ENCODE results near the gene GOLGB1. TPM values are rescaled to one million over a fixed set of nuclear protein-coding genes. Genes with fewer than 3 reads are reported as not detected.

Gene GOLGB1
- total RNA-seq, 4 donors from 2014 or later, result 71.7 to 101 (median 94.9) TPM

GRCh38 chr3:121719423-121719822 lies 30.1 kb downstream of the GOLGB1 start:
- no peak for TF ChIP-seq POLR2A (IDR thresholded peaks at IDR 0.05)
- TF ChIP-seq POLR2AphosphoS5 (IDR thresholded peaks at IDR 0.05), result no peak
- no peak for TF ChIP-seq EP300 (IDR thresholded peaks at IDR 0.05; ENCODE audit: low read depth)
- TF ChIP-seq CTCF (IDR thresholded peaks at IDR 0.05), result no peak
- intact Hi-C loops (cut with DNase I; ENCODE audit: low total_unique reads) (no loop called here), in situ Hi-C loops (cut with MboI; ENCODE audit: low pct_ligation_motif_present in 1 of 4, low pct_unique_long_range_greater_than_20kb in 1 of 4, low sequenced_read_pairs in 3 of 4) (no loop called here)
- 55 to 65% methylated on average over 2 to 5 of the region's 5 CpGs for WGBS, 2 donors (ENCODE audit: low coverage in 1 of 2)
- H3K36me3 ChIP-seq, result peaks cover 0 to 86% (median 41%) of the 10 kb centered on the region in 4 donors
- H3K9me3 ChIP-seq, result no peaks in the 10 kb centered on the region
- no peak for DNase-seq
- no peak overlapping the region for H3K4me3 ChIP-seq
- no peak overlapping the region for H3K27ac ChIP-seq
- H3K4me1 ChIP-seq, result peaks cover 0 to 6% (median 2%) of the 10 kb centered on the region in 4 donors
- no peaks in the 10 kb centered on the region for H3K27me3 ChIP-seq

- Histone ChIP-seq H3K9me3 (no peaks in the 10 kb centered on the region), H3K27me3 (no peaks in the 10 kb centered on the region), H3K27ac (no peak overlapping the region), H3K36me3 (peaks cover 0 to 84% (median 41%) of the 10 kb centered on the region in 4 donors), H3K4me1 (peaks cover 0 to 6% (median 2%) of the 10 kb centered on the region in 4 donors), H3K4me3 (no peak overlapping the region)
- intact Hi-C loops (cut with DNase I; ENCODE audit: low total_unique reads), result no loop called here
- in situ Hi-C loops (cut with MboI; ENCODE audit: low pct_ligation_motif_present in 1 of 4, low pct_unique_long_range_greater_than_20kb in 1 of 4, low sequenced_read_pairs in 3 of 4), result no loop called here
- WGBS, 2 donors (ENCODE audit: low coverage in 1 of 2), result 82 to 88% methylated on average over 4 to 6 of the region's 6 CpGs
- TF ChIP-seq CTCF (IDR thresholded peaks at IDR 0.05) (no peak), EP300 (IDR thresholded peaks at IDR 0.05; ENCODE audit: low read depth) (no peak), POLR2AphosphoS5 (IDR thresholded peaks at IDR 0.05) (no peak), POLR2A (IDR thresholded peaks at IDR 0.05) (no peak)
- no peak for DNase-seq
Measured at GRCh38 chr3:121718205-121718846, 31.2 kb downstream of the GOLGB1 start.

- DNase-seq, result no peak
- 100% methylated on average over 1 of the region's 1 CpG for WGBS, 2 donors (ENCODE audit: low coverage in 1 of 2)
- Histone ChIP-seq H3K9me3 (no peaks in the 10 kb centered on the region), H3K27me3 (no peaks in the 10 kb centered on the region), H3K36me3 (peaks cover 0 to 52% (median 17%) of the 10 kb centered on the region in 4 donors), H3K4me1 (peaks cover 0 to 4% (median 1%) of the 10 kb centered on the region in 4 donors), H3K4me3 (no peak overlapping the region), H3K27ac (no peak overlapping the region)
- TF ChIP-seq POLR2AphosphoS5 (IDR thresholded peaks at IDR 0.05) (no peak), POLR2A (IDR thresholded peaks at IDR 0.05) (no peak), CTCF (IDR thresholded peaks at IDR 0.05) (no peak), EP300 (IDR thresholded peaks at IDR 0.05; ENCODE audit: low read depth) (no peak)
- intact Hi-C loops (cut with DNase I; ENCODE audit: low total_unique reads), result no loop called here
- in situ Hi-C loops (cut with MboI; ENCODE audit: low pct_ligation_motif_present in 1 of 4, low pct_unique_long_range_greater_than_20kb in 1 of 4, low sequenced_read_pairs in 3 of 4), result no loop called here
Measured at GRCh38 chr3:121710347-121710746, 39.2 kb downstream of the GOLGB1 start.

- no peaks in the 10 kb centered on the region for H3K27me3 ChIP-seq
- no peak overlapping the region for H3K27ac ChIP-seq
- H3K9me3 ChIP-seq, result no peaks in the 10 kb centered on the region
- DNase-seq, result no peak
- H3K4me3 ChIP-seq, result no peak overlapping the region
- in situ Hi-C loops (cut with MboI; ENCODE audit: low pct_ligation_motif_present in 1 of 4, low pct_unique_long_range_greater_than_20kb in 1 of 4, low sequenced_read_pairs in 3 of 4), result no loop called here
- WGBS, 2 donors (ENCODE audit: low coverage in 1 of 2), result 67 to 80% methylated on average over 2 of the region's 2 CpGs
- H3K4me1 ChIP-seq, result peaks cover 0 to 4% (median 1%) of the 10 kb centered on the region in 4 donors
- no peak for TF ChIP-seq POLR2AphosphoS5 (IDR thresholded peaks at IDR 0.05)
- no peak for TF ChIP-seq CTCF (IDR thresholded peaks at IDR 0.05)
- no peak for TF ChIP-seq EP300 (IDR thresholded peaks at IDR 0.05; ENCODE audit: low read depth)
- no peak for TF ChIP-seq POLR2A (IDR thresholded peaks at IDR 0.05)
- intact Hi-C loops (cut with DNase I; ENCODE audit: low total_unique reads), result no loop called here
- H3K36me3 ChIP-seq, result peaks cover 0 to 48% (median 11%) of the 10 kb centered on the region in 4 donors
Measured at GRCh38 chr3:121707531-121708273, 41.8 kb downstream of the GOLGB1 start.

All from transverse colon (tissue), 4 donors.